LHCN-M2 (cell line): ENCODE data around the gene CD244. TPM values are rescaled to one million over a fixed set of nuclear protein-coding genes. Genes with fewer than 3 reads are reported as not detected.
"Not testable (repeated sequence)": the region's sequence is repeated elsewhere in the genome, so short reads cannot be mapped to it uniquely, and the experiment has no call there.

Experiments
- DNase-seq: peaks from one replicate; pipeline ENCODE4 v3.0.0-alpha.2; 2012; ENCODE audit warnings: low read depth
- total RNA-seq: library from RNA; depleted of rRNA; stranded (reverse); fragments of >200 nt; gene quantifications from 2 replicates; pipeline ENCODE4 v1.2.3, GENCODE V29; 2014

Gene CD244
- total RNA-seq, 1 experiment from 2014 or later: not detected

- DNase-seq: no peak
Observed at GRCh38 chr1:160880216-160880615, 17.5 kb upstream of the CD244 start.

DNA sequence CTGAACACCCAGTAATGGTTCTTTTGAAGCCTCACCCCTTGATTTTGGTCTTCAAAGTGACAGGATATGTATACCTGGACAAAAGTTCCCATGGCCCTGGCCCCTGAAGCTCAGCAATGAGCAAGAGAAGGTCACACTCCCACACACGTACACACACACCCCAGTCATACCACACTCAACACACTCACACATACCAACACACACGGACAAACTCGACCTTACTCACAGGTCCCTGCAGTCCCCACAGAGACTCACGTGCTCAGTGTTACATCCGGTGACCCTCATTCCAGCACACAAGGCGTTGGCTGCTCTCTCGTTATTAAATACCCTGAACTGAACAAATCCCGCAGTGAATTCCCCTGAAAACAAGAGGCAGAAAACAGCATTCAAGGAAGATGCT is 16.4 kb upstream of the CD244 start:
- DNase-seq: no peak

DNA sequence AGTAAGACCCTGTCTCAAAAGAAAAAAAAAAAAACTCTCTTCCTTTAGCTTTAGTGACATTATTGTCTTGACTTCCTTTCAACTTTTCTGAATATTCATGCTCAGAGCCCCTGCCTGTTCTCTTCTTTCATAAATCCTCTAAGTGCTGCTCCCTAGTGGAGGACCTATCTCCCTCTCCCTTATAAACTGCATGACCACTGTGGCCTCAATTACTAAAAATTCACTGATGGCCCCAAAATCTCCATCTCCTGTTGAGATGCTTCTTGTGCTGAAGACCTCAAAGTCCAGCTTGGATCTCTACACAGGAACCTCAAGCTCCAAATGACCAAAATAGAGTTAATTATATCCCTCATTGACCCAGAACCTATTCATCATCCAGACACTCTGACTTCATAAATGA is 14.5 kb upstream of the CD244 start:
- no peak for DNase-seq

DNA sequence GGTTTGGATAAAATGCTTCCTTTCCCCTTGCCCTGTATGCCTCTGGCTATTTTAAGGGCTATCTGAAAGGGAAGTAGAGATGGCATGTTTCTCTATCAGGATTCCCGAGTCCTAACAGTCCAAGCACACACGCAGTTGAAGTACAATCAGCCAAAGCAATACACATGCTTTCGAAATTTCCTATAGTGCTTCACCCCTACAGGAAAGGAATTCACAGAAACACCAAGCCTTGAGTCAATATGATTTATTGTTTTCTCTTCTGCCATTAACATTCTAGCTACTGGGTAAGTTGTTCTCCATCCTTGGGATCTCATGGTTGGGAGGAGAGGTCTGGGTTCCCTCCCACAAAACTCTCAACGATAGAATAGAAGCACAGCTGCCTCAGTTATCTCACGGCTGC is 13.6 kb upstream of the CD244 start:
- DNase-seq: no peak

GRCh38 chr1:160875591-160875990 is 12.9 kb upstream of the CD244 start:
- not testable (repeated sequence) for DNase-seq

DNA sequence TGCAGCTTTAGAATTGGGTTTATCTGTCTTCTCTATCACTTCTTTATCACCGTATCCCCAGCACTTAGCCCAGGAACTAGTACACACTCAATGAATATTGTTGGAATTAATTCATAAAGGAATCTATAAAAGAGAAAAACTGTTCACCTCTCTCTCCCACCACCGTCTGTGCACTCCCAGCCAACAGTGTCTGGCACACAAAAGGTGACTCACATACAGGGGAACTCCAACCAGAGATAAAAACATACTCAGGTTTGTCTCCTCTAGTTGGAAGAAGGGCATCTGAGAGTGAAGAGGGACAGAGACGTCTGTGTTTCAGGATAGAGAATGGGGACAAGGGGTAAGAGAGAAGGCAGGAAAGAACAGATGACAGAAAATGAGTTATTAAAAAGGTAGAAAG is 12.2 kb upstream of the CD244 start:
- no peak for DNase-seq

DNA sequence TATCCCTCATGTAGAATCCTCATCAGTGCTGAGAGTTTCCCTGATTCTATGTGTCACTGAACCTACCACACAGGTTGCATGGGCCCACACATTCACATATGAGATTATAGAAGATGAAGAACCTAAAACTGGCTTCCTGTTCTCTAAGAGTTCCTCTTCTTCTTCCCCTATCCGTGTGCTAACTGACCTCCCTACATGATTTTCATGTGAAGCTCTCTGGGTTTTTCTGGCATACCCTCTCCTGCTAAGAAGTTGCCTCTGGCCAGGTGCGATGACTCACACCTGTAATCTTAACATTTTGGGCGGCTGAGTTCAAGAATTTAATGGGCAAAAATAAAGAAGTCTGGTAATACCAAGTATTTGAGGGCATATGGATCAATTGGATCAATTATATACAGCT is 5.5 kb upstream of the CD244 start:
- no peak for DNase-seq

GRCh38 chr1:160867651-160868050 is 5.0 kb upstream of the CD244 start:
- DNase-seq: not testable (repeated sequence)

DNA sequence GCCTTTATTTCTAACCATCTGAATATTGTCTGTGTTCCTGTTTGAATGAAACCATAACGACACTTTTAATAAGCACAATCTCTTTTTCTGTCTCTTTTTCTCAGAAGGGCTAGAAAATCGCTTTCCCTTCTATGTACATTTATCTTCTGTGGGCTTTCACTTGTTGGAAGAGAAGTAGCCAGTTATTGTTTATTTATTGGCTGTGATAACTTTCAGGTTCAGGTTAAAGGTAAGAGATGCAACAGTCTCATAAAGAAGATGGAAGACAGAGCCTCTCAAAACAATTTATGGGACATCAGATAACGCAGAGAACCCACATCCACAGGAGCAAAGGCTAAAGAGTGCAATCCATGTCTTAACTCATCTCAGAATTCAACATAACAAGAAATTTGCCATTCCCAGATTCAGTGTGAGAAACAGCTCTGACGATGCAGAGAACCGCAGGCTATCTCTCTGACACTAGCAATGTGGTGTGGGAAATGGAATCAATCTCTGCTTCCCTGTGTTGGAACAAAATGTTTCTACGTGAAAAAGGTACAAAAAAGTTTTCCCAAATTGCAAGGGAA is 4.1 kb upstream of the CD244 start:
- DNase-seq: no peak

DNA sequence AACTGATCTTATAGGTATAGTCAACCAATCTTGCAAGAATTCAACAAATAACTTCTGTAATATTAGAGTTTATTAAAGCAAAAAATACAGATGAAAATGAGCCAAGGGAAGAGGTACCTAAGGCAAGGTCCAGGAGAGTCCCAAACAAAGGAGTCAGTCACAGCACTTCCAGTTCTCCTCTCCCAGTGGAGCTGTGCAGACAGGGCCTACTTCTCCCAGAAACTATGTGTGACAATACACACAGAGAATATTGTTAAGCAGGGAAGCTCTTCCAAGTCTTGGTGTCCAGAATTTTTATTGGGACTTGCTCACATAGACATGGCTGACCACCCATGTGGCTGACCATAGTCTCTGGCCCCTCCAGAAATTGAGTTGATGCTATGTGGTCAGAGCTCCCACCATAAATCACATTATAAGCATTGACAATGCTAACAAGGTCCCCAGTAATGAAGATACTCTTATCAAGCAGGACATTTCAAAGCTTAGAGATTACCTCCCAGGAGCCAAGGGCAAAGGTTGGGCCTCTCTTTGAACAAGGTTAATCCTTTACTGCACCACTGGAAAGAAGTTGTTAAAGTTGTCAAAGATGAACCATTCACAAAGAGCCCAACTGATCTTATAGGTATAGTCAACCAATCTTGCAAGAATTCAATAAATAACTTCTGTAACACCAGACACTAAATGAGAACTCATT is 3.5 kb upstream of the CD244 start:
- DNase-seq: no peak

DNA sequence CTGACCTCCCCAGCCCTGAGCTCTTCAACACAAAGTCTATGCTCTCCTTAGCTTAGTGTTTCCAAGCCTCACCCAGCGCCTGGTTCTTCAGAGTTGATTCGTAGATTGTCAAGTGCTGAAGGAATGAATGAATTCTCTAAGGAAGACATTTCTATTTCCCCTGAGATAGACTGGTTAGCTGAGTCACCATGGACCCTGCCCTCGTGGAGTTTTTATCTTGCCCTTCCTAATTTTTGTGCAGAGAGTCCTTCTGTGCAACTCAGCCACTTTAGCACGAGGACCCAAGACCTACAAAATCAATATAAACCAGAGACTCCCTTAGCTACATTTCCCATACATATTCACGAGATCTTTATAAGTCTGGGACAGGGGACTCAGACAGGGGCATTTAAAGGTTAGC is 2.6 kb upstream of the CD244 start:
- DNase-seq: no peak

DNA sequence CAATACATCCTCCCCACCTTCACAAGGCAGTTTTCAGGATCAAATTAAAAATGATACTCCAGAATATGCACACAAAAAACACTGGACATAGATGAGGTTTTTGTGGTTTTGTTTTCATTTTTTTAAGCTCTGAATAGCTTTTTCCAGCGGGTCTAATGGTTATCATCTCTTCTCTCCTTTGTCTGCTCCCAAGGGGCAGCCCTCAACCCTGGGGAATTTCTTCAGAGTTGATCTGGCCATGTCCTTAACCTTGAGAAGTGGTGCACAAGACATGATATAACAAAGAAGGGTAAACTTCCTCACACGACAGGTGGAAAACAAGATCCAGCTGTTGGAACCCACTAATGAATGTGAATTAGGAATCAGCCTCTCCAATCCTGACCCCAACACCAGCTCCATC is 1.5 kb upstream of the CD244 start:
- DNase-seq: no peak

DNA sequence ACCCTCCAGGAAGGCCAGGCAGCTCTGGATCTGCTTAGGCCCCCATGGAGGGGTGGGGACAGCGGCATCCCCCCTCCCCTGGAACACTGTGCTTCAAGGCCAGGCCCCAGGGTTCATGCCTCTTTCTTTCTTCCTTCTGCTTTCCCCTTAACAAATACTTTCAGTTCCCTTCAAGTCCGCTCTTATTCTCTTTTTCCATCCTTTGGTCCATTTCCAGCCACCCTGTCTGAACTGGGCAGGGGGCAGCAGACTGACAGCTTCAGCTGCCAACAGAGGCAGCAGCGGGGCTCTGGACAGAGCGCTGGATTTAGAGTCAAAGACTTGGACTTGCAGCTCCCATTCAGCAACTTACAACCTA is 1.1 kb upstream of the CD244 start:
- no peak for DNase-seq

- no peak for DNase-seq
Observed at GRCh38 chr1:160863061-160863773, 530 bp upstream of the CD244 start.

- DNase-seq: no peak
Observed at GRCh38 chr1:160860840-160861505, 1.7 kb downstream of the CD244 start.

DNA sequence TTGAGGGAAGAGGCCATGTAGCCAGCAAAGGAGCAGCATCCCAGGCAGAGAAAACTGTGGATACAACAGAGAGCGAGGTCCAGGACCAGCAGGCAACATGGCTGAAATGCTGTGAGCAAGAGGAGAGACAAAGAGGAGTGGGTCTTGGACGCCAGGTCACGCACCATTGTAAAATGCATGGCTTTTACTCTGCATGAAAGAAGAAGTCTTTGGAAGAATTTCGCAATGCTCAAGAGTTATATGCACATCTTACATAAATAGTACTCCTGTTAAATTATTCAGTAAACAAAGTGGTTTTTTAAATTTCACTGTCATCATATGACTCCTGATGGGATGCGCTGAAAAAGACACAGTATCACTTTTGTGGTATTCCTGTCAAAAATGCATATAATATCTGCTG is 3.5 kb downstream of the CD244 start:
- no peak for DNase-seq

GRCh38 chr1:160858507-160858906 is 4.2 kb downstream of the CD244 start:
- DNase-seq: no peak

- DNase-seq: no peak
Observed at GRCh38 chr1:160858097-160858496, 4.6 kb downstream of the CD244 start.

DNA sequence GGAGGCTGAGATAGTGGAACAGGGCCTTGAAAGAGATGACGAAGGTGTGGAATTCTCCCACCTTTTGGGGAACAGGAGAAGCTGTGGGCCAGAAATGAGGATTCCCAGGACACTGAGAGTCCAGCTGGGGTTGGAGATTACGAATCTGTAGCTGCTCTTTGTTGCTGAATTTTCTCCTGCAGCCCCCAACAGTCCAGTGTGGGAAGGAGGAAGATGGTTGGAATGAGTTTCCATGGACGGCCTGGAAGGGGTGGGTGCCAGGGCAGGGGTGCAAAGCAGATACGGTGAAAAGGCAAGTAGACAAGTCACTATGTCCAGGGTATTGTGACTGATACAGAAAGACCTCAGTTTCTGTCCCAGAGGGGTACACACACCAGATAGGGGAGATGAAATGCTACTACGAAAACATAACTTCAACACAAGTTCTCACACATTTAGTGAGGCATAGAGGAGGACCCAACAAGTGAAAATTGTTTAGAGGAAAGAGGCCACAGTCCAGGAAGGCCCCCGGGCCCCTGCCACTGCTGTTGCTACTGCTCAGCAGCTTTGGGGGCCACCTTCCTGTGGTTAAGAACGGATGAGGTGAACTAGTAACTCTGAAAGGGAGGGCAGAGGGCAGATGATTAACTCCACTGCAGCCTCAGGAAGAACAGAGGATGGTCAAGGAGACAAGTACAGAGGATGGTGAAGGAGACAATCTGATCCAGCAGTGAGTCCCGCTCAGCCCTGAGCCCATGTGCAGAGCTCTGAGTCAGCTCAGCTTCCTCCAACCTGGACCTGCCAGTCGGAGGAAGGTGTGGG is 7.3 kb downstream of the CD244 start:
- no peak for DNase-seq

DNA sequence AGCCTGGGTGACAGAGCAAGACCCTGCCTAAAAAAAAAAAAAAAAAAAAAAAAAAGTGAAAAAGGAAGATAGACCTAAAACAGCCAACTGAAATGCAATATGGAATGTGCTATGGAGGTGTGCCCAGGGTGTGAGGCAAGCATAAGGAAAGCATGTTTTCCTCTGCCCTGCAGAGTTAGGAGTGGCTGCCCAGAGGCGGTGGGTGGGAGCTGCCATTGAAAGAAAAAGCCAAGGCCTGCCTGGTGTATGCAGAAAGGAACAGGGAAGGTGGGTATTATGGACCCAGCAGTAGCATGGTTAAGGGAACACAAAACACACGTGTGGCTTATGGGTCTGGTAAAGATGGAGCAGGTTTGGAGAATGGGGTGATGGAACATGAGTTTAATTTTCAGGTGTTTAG is 8.9 kb downstream of the CD244 start:
- no peak for DNase-seq

DNA sequence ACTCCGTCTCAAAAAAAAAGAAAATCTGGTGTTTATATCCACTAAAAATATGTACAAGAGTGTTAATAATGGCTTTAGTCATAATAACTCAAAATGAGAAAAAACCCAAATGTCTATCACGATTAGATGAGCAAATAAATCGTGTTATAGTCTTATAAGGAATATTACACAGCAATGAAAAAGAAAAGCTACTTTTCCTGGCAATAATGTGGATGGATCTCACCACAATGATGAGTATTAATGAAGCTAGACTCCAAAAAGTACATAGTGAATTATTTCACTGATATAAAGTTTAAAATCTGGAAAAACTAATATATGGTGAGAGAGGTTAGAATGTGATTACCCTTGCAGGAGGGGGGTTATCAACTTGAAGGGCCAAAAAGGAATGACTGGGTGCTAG is 9.7 kb downstream of the CD244 start:
- DNase-seq: no peak

- DNase-seq: no peak
Observed at GRCh38 chr1:160850993-160851392, 11.7 kb downstream of the CD244 start.
